GM12801 (cell line): Measurements from ENCODE around the gene ZGLP1.

Experiments used
- TF ChIP-seq, protein P1 (sequence below): IDR thresholded peaks from one replicate; pipeline ENCODE4 v1.5.1; 2011; ENCODE audit warnings: control low read depth; ENCODE audit not compliant: insufficient read length; ENCODE audit errors: extremely low read depth

The ZGLP1 gene

DNA sequence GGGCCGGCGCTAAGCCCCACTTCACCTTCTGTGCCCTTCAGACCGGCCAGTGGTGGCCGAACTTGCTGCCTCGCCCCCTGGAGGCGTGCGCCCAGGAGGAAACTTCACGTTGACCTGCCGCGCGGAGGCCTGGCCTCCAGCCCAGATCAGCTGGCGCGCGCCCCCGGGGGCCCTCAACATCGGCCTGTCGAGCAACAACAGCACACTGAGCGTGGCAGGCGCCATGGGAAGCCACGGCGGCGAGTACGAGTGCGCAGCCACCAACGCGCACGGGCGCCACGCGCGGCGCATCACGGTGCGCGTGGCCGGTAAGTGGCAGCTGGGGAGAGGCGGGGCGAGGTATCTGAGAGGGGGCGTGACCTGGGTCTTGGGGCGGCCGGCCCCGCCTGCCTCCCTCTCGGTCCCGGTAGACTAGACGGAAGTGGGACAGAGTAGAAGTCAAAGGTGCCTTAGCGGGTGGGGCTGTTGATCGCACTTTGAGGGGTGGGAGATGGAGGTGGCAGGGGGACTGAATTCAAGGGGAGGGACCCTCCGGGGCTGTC lies 14.2 kb downstream of the ZGLP1 start:
- TF ChIP-seq, protein P1, sequence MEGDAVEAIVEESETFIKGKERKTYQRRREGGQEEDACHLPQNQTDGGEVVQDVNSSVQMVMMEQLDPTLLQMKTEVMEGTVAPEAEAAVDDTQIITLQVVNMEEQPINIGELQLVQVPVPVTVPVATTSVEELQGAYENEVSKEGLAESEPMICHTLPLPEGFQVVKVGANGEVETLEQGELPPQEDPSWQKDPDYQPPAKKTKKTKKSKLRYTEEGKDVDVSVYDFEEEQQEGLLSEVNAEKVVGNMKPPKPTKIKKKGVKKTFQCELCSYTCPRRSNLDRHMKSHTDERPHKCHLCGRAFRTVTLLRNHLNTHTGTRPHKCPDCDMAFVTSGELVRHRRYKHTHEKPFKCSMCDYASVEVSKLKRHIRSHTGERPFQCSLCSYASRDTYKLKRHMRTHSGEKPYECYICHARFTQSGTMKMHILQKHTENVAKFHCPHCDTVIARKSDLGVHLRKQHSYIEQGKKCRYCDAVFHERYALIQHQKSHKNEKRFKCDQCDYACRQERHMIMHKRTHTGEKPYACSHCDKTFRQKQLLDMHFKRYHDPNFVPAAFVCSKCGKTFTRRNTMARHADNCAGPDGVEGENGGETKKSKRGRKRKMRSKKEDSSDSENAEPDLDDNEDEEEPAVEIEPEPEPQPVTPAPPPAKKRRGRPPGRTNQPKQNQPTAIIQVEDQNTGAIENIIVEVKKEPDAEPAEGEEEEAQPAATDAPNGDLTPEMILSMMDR, result no peak

DNA sequence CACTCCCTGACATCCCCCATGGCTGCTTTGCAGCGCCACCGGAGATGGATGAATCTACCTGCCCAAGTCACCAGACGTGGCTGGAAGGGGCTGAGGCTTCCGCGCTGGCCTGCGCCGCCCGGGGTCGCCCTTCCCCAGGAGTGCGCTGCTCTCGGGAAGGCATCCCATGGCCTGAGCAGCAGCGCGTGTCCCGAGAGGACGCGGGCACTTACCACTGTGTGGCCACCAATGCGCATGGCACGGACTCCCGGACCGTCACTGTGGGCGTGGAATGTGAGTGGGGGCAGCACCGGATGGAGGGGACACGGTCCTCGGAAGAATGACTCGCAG lies 15.3 kb downstream of the ZGLP1 start:
- TF ChIP-seq, protein P1, result no peak

DNA sequence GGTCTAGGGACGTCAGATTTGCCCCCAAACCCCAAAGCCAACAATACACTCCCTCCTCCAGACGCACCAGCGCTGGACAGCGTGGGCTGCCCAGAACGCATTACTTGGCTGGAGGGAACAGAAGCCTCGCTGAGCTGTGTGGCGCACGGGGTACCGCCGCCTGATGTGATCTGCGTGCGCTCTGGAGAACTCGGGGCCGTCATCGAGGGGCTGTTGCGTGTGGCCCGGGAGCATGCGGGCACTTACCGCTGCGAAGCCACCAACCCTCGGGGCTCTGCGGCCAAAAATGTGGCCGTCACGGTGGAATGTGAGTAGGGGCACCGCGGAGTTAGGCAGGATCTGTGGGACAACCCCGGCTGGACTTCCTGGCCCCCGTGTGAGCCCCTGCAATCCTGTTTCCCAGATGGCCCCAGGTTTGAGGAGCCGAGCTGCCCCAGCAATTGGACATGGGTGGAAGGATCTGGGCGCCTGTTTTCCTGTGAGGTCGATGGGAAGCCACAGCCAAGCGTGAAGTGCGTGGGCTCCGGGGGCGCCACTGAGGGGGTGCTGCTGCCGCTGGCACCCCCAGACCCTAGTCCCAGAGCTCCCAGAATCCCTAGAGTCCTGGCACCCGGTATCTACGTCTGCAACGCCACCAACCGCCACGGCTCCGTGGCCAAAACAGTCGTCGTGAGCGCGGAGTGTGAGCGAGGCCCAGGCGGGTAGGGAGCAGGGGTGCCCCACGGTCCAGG lies 15.8 kb downstream of the ZGLP1 start:
- TF ChIP-seq, protein P1, result no peak

DNA sequence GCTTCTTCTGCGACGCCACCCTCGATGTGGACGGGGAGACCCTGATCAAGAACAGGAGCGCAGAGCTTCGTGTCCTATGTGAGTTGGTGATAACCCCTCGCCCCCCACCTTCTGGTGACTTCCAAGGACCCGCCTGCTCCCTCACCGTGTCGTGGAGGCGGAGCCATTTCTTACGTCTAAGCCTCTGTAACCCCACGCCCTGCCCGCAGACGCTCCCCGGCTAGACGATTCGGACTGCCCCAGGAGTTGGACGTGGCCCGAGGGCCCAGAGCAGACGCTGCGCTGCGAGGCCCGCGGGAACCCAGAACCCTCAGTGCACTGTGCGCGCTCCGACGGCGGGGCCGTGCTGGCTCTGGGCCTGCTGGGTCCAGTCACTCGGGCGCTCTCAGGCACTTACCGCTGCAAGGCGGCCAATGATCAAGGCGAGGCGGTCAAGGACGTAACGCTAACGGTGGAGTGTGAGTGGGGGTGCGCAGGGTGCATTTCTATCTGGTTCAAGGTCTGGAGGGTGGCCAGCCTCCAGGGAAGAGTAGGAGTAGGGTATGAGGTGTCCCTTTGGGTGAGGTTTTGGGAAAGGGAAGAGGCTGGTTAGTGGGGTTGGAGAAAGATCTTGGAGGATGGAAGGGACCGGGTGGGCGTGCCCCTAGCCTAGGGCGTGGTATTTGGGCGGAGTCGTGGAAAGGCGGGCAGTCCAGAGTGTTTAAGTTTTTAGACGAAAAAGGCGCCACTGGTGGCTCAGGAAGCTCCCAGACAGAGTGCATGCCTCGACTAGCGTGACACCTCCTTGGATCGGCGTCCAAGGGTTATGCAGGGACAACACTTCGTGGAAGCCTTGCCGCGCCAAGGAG lies 16.6 kb downstream of the ZGLP1 start:
- TF ChIP-seq, protein P1, result no peak

- TF ChIP-seq, protein P1, result no peak
These were observed 17.3 kb downstream of the ZGLP1 start for GRCh38 chr19:10292206-10292788.

DNA sequence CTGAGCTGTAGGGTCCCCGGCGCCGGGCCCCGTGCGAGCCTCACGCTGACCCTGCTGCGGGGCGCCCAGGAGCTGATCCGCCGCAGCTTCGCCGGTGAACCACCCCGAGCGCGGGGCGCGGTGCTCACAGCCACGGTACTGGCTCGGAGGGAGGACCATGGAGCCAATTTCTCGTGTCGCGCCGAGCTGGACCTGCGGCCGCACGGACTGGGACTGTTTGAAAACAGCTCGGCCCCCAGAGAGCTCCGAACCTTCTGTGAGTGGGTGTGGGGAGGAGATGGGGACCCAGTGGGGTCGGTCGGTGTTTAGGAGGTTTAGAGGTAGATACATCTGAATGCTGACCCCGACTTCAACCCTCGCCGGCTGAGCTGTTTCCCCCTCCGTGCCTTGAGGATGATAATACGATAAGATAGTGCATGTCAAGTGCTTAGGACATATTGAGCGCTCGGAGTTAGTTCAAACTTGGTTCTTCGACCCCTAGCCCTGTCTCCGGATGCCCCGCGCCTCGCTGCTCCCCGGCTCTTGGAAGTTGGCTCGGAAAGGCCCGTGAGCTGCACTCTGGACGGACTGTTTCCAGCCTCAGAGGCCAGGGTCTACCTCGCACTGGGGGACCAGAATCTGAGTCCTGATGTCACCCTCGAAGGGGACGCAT lies 17.9 kb downstream of the ZGLP1 start:
- TF ChIP-seq, protein P1, result no peak
